Stimulated activated CD4-positive, alpha-beta T cell treated with anti-CD3 and anti-CD28 coated beads, TNF-alpha, amount 100 ng/mL, for 48 hours (primary cell): ENCODE results near the gene SLC17A7.

ENCODE experiments used
- DNase-seq, 3 donors: peaks; one replicate each; pipeline ENCODE4 v3.0.0-alpha.2; 2020; ENCODE audit warnings: low read depth in 3 of 3

The SLC17A7 gene

DNA sequence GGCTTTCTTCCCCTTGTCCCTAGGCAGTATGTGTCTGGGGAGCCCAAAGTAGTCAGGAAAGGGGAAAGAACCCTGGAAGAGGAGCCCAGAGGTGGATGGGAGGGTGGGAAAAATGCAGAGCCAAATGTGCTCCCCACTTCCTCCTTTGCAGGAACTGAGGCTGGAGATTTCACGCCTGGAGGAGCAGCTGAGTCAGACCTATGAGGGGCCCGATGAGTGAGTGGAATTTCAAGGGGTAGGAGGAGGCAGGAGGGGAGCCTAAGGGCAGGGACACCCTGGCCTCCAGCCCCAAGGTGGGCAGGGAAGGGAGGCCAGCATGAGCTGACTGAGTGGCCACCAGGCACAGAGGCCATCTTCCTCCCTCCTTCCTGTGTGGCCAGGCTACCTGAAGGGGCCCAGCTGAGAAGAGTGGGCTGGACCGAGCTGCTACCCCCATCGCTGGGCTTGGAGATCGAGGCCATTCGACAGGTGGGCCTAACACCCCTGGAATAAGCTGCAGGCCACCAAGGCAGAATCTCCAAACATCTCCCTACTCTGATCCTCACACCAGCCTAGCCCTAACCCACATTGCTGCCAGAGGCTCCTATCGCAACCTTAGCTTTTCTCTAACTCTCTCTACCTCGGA is 32.4 kb downstream of the SLC17A7 start:
- DNase-seq, result no peak

DNA sequence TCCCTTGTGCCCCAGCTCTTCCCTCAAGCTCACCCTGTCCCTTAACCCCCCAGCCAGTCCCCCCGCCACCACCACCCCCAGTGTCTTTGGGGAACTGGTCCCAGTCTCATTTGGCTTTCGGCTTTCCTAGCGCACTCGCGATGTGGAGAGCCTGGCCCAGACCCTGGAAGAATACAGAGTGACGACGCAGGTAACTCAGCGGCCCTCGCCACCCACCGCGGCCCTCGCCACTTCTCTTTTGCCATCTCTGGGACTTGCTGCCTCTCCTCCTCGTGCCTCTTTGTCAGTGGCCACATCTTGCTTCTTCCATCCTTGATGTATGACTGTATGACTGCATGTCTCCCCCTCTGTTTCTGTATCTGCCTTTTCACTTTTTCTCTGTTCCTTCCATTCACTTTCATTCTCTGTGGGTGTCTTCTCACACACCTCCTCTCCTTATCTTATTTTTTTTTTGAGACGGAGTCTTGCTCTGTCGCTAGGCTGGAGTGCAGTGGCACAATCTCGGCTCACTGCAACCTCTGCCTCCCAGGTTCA is 33.8 kb downstream of the SLC17A7 start:
- DNase-seq, result no peak

DNA sequence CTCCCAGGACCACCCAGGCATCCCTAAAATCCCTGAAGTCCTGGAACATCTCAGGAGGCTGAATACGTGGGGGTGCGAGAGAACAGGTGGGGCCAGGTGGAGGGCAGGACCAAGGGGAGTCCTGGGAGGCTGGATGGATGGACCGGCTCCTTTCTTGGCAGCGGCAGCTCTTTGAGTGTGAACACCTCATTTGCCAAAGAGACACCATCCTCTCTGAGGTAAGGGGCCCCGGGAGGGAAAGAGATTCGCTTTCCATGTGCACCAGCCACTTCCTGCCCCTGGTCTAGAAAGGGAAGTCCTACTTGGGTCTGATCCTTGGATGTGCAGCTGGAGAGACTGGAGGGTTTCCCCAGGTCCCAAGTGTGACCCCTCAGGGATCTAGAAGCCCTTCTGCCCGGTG is 34.2 kb downstream of the SLC17A7 start:
- no peak for DNase-seq

DNA sequence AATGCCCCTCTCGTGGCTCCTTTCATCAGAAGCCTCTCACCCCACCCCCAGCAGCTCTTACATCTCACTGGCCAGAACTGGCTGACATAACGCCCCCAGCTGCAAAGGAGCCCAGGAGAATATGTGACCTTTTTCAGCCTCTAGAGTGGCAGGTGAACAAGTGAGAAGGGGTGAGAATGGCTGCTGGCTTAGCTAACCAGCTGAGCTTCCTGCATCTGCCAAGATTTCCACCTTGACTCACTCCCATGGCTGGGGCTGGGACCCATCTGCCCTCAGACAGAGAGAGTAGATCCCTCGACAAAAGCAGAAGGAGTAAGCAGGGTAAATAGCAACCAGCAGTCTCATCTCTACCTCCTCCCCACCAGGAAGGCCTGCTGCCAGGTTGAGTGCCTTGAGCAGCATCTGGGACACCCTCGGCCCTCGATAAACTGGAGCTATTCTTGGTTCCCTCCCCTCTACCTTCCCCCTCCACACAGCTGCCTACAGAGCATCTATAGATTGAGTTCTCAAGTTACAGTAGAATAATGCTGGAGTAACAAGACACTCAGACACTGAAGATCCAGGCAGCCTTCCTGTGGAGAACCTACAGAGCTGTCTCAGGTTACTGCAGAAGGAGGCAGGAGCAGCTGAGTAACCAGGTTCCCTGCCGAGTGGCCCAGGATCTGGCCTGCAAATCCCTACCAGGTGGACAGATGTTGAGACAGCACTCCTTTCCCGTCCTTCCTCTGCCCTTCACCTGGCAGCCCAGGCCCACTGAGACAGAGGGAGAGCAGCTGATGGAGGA is 37.7 kb downstream of the SLC17A7 start:
- DNase-seq, result no peak

DNA sequence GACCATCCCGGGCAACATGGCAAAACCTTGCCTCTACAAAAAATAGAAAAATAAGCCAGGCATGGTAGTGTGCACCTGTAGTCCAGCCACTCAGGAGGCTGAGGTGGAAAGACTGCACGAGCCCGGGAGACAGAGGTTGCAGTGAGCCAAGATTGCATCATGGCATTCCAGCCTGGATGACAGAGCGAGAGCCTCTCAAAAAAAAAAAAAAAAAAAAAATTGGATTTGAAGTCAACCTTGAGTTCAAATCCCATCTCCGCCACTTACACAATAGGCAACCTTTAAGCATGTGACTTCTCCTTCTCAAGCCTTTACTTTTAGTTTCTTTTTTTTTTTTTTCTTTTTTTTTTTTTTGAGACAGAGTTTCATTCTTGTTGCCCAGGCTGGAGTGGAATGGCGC is 41.3 kb downstream of the SLC17A7 start:
- DNase-seq, result no peak

DNA sequence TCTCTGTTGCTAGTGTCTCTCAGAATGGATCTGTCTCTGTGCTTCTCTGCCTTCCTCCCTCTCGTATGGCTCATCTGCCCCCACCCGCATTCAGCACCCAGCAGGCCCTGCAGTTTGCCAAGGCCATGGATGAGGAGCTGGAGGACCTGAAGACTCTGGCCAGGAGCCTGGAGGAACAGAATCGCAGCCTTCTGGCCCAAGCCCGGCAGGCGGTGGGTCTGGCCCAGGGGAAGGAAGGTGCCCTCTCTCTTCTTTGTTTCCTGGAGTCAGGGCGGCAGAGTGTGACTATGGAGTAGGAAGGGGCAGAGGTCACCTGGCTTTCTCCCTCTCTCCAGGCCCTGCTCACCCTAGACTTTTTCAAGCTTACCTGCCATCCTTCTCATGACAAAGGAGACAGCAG is 42.4 kb downstream of the SLC17A7 start:
- DNase-seq, result no peak

DNA sequence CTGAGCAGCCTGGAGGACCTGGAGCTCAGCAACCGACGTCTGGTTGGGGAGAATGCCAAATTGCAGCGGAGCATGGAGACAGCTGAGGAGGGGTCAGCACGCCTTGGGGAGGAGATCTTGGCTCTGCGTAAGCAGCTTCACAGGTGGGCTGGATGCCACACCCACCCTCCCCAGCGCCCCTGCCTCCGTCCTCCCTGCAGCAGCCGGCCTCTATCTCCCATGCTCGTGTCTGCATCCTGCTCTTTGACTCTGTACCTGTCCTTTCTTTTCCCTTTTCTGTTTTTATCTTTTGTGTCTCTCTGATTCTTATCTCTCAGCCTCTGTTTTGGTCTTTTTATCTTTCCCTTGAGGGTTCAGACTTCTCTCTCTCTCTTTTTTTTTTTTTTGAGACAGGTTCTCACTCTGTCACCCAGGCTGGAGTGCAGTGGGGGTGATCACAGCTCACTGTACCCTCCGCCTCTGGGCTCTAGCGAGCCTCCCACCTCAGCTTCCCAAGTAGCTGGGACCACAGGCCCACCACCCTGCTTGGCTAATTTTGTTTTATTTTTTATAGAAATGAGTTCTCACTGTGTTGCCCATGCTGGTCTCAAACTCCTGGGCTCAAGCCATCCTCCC is 43.2 kb downstream of the SLC17A7 start:
- DNase-seq, result no peak

DNA sequence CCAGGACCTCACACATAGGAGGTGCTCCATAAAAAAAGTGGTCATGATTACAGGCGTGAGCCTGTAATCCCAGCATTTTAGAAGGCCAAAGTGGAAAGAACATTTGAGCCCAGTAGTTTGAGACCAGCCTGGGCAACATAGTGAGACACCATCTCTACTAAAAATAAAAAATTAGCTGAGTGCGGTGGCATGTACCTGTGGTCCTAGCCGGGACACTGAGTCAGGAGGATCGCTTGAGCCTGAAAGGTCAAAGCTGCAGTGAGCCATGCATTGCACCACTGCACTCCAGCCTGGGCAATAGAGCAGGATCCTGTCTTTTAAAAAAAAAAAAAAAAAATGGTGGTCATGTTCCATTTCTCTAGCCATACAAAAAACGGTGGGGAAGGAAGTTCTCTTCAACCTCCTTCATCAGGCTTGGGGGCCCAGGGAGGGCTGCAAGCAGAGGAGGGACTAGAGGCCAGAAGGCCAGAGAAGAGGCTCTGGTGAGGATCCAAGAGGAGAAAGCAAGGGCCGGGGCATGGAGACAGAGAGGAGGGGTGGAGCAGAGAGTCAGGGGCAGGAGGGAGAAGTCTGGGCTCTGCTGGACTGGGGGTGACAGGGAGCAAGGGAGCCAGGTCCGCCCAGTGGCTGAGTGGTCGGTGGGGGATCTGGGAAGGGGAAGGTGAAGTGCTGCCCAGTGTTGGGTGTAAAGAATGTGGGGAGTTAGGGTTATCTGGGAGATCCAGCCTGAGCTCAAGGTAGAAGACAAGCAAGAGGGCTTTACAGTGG is 44.4 kb downstream of the SLC17A7 start:
- DNase-seq, result no peak

DNA sequence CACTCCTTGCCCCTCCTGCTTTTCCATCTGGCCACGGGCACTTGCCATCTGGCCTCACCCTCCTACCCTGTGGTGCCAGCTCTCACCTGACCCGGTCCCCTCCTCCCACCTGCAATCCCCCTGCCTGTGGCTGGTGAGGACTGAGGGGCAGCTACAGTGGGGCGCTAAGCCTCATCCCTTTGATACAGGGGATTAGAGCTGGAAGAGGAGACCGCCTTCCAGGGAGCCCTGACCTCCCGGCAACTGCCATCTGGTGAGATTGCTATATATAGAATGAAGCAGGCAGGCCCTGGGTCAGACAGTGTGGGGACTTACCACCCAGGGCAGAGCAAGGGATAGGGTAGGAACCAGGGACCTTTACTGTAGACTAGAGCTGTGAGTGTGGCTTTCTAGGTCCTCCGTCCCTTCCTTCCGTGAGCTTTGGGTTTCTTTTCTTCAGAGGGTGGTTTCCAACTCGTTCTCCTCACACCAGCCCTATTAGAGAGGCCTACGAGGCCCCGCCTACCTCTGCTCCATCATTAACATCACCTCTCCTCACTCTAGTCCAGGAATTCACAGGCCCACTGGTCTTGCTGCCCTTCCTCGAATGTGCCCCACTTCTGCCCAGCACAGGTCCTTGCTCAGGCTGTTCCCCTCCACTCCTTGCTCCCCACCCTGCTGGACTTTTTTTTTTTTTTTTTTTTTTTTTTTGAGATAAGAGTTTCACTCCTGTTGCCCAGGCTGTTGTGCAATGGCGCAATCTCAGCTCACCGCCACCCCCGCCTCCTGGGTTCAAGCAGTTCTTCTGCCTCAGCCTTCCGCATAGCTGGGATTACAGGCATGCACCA is 45.5 kb downstream of the SLC17A7 start:
- no peak for DNase-seq

DNA sequence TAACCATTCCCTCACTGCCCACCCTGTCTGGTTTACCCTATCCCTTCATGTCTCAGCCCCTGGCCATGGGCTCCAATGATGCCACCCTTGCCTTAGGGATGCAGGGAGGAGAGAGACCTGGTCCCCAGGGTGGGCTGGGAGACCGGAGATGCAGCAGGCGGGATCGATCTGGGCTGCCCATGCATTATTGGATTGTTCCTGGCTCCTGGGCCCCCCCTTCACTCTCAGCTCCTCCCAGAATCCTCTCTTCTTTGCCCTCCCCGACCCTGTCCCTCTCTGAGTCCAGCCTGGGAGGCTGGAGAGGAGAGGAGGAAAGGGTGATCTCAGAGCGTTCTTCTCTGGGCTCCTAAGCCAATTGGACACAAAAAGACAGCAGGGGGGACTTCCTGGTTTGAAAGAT is 47.4 kb downstream of the SLC17A7 start:
- DNase-seq, result no peak

DNA sequence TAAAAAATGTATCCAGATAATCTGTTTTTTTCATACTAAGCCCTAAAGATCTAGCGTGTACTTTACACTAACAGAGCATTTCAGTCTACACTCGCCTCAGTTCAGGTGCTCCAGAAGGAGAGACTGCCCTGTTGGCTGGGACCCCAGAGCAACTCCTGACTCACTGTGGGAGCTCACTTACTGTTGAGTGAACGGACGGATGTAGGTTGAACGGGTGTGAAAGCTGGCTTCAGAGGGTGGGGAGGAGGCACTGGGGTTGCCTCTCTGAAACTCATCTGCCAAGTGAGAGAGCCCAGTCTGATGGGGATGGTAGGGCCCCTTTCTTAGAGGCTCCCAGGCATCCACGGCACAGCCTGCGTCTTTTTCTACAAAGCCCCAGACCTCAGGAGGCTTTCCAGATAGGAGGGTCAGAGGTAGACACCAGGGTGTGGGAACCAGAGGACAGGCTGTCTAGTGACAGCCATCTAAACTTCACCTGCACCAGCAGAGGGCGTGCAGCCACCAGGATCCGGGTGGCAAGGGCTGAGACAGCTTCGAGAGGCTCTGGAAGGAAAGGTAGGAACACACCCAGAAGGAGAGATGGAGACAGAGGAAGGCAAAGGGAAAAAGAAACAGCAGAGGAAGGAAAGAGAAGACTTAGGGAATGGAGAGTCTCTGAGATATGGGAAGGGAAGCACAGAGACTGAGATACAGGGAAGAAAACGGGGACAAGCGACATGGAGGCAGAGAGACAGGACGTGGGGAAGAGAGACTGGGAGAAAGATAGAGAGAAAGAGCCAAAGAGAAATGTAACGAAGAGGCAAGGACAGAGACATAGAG is 49.5 kb downstream of the SLC17A7 start:
- DNase-seq, result peak; percentile 61 to 72 (median 66)

DNA sequence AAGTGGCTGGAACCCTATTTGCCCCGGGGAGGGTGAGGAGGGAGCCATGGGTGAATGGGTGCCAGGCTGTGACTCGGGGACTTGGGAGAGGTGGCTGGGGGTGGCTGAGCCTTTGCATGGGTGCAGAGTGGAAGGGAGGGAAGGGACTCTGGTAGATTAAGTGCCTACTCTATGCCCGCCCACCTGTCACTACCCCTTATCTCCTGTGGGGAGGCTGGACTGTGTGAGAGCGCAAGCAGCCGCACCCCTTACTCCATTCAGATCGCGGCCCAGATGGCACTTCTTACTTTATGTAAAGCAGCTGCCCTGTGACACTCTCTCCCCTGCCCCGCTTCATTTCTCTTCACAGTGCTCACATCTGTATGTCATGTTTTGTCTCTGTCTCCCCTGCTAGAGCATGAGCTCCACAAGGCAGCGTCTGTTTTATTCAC is 50.4 kb downstream of the SLC17A7 start:
- no peak for DNase-seq

DNA sequence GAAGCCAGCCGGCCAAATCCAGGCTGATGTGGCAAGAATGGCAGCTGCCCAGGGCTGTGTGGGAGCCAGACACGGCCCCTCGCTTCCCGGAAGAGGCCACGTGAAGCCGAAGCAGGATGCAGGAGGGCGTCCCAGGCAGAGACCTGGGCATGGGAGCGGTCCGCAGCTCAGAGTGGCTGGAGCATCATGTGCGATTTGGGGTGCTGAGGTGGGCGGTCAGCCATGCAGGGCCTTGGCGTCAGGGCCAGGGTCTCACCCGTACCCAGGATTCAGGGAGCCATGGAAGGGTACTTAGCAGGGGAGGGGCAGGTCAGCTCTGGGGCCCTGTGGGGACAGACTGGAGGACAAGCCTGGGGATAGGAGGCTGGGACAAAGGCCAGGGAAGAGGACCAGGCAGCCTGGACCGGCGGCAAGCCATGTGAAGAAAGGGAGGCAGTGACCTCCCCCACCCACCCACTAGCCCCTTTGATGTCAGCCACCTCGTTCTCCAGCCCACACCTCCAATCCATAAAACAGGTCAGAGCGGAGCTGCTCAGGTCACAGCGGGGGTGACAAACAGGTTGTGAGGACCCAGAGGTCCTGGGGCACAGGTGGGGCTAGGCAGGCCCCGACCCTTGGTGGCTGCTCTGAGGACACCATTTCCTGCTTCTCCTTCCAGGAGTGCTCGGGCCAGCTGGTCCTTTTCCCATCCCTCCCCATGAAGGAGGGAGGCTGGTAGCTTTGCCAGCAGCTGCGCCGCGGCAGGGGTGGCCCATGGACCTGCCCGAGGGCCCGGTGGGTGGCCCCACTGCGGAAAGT is 51.0 kb downstream of the SLC17A7 start:
- no peak for DNase-seq

DNA sequence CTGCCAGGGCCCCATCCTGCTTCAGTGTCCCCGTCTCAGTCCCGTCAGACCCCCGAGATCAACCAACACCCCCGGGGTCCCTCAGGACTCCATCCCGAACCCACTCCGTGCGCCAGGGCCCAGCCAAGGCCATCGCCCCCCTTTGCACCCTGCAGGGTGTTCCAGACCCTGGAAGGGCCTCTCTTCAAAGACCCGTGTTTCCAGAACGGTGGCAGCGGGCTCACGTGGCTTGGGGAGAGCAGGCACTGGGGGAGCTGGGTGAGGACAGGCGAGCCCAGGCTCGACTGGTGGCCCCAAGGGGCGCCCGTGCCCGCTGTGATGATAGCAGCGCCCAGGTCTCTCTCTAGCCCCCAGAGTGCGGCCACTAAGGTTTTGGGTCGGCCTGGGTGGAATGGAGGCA is 51.9 kb downstream of the SLC17A7 start:
- DNase-seq, result no peak

DNA sequence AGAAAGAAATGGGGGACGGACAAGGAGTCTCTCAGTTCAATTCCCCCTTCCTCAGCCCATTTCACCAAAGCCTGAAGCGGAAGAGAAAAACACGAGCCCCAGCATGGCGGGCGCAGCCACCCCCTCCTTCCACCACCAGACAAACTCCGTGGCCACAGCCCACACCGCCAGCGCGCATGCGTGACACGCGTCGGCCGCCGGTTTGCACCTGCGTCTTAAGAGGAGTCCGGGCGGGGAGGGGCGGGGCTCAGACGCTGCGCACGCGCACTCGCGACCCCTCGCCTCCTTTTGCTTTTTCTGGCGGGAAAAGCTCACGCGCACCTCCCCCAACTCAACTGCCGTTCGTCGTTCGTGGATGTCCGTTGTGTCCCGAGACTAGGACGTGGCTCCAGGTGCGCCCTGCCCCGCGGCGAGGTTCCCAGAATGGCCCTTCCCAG is 53.4 kb downstream of the SLC17A7 start, which contains the start of gene KASH5:
Gene KASH5, plus strand, starts transcription at position 314 of the 437 bp plus-strand sequence. CDS start 2,635 bp downstream, outside the sequence.
- peak; percentile 57 to 88 (median 78) for DNase-seq

DNA sequence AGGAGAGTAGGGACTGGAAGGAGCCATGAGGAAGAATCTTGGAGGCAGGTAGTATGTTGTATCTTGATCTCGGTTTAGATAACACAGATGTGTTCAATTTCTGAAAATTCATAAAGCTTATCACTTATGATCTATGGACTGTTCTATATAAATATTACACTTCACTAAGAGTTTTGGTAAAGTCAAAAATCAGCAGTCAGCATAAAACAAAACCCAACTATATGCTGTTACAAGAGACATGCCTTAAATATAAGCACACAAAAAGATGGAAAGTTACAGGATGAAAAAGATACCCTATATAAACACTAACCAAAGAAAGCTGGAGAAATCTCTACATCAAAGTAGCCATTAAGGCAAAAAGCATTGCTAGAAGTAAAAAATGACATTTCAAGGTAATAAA is 57.7 kb downstream of the SLC17A7 start:
- DNase-seq, result no peak

DNA sequence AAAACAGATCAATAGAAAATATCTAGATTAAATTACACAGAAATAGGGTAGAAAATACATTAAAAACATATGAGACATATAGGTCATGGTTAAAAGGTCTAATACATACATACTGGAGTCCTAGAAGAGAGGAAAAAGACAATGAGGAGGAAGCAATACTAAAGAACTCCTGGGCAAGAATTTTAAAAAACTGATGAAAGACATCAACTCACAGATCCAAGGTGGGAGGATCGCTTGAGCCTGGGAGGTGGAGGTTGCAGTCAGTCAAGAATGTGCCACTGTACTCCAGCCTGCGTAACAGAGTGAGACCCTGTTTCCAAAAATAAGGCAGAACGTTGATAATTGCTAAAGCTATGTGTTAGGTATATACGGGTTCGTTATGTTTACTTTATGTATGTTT is 58.7 kb downstream of the SLC17A7 start:
- no peak for DNase-seq

DNA sequence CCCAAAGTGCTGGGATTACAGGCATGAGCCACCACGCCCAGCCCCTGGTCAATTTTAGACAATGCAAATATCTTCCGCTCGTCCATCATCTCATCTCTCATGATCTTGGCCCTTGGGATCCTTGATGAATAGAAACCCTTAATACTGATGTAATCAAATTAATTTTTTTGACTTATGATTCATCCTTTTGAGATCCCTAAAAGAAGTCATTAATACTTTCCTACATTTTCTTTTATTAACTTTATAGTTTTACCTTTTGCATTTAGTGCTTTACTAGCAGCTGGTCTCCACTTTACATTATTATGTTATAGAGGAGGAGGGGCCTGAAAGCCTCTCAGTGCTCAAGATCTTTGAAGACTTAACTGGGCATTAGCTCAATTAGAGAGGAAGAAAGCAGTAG is 60.9 kb downstream of the SLC17A7 start:
- DNase-seq, result no peak
